Mesothelial cell of epicardium (in vitro differentiated cells): ENCODE data around the gene COQ10A. TPM values are rescaled to one million over a fixed set of nuclear protein-coding genes. Genes with fewer than 3 reads are reported as not detected.
A peak's percentile ranks its signal among the peaks of the same experiment; 100 is the strongest.

Experiments used
- DNase-seq, 2 experiments: peaks; one replicate each; pipeline ENCODE4 v3.0.0; 2021; ENCODE audit warnings: low spot score in 2 of 2; ENCODE audit not compliant: unreplicated experiment in 2 of 2
- H3K27ac Mint-ChIP-seq: 2 replicates; pipeline ENCODE4 v1.8.0; 2021; ENCODE audit warnings: mixed read lengths
- H3K27me3 Mint-ChIP-seq: 2 replicates; pipeline ENCODE4 v1.8.0; 2021; ENCODE audit warnings: low read depth, mixed read lengths
- H3K36me3 Mint-ChIP-seq: 2 replicates; pipeline ENCODE4 v1.8.0; 2021; ENCODE audit warnings: mixed read lengths
- H3K4me1 Mint-ChIP-seq: 2 replicates; pipeline ENCODE4 v1.8.0; 2021; ENCODE audit warnings: mixed read lengths
- H3K4me3 Mint-ChIP-seq: 2 replicates; pipeline ENCODE4 v1.8.0; 2021; ENCODE audit warnings: mild to moderate bottlenecking, moderate library complexity, mixed read lengths
- H3K9me3 Mint-ChIP-seq: 2 replicates; pipeline ENCODE4 v1.8.0; 2021; ENCODE audit warnings: mixed read lengths
- total RNA-seq: library from RNA; stranded (reverse); gene quantifications from 3 replicates; pipeline ENCODE4 v1.2.1, GENCODE V29; 2021
- TF ChIP-seq, protein P1 (sequence below): fragments of 200-600 bp; sonication (generic); IDR thresholded peaks from one replicate; pipeline ENCODE4 v1.5.0; 2021; ENCODE audit warnings: antibody characterized with exemption; ENCODE audit not compliant: unreplicated experiment

The COQ10A gene
- total RNA-seq, 1 donor from 2014 or later, result 15.3 TPM

DNA sequence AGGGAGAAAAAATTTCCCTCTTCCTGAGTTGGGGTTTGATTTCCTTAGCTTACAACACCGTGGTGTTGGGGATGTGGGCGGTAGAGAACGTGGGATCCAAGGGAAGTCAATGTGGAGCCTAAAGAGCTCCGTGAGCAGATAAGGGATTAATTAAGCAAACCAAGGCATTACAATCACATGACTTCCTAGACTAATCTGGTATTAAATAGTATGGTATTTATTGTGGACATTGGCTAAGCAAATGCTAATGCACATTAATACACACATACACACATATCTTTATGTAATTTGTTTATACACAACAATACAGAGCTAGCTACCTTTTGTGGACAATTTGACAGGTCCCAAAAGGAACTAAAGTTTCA, 44.2 kb upstream of the COQ10A start:
- H3K4me3 Mint-ChIP-seq, result peak overlapping the region; percentile 93
- no peaks in the 10 kb centered on the region for H3K9me3 Mint-ChIP-seq
- peaks cover 4% of the 10 kb centered on the region for H3K36me3 Mint-ChIP-seq
- H3K4me1 Mint-ChIP-seq, result peaks cover 33% of the 10 kb centered on the region
- H3K27me3 Mint-ChIP-seq, result no peaks in the 10 kb centered on the region
- no peak for DNase-seq
- H3K27ac Mint-ChIP-seq, result peak overlapping the region; percentile 99
- TF ChIP-seq, protein P1, sequence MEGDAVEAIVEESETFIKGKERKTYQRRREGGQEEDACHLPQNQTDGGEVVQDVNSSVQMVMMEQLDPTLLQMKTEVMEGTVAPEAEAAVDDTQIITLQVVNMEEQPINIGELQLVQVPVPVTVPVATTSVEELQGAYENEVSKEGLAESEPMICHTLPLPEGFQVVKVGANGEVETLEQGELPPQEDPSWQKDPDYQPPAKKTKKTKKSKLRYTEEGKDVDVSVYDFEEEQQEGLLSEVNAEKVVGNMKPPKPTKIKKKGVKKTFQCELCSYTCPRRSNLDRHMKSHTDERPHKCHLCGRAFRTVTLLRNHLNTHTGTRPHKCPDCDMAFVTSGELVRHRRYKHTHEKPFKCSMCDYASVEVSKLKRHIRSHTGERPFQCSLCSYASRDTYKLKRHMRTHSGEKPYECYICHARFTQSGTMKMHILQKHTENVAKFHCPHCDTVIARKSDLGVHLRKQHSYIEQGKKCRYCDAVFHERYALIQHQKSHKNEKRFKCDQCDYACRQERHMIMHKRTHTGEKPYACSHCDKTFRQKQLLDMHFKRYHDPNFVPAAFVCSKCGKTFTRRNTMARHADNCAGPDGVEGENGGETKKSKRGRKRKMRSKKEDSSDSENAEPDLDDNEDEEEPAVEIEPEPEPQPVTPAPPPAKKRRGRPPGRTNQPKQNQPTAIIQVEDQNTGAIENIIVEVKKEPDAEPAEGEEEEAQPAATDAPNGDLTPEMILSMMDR, result no peak

DNA sequence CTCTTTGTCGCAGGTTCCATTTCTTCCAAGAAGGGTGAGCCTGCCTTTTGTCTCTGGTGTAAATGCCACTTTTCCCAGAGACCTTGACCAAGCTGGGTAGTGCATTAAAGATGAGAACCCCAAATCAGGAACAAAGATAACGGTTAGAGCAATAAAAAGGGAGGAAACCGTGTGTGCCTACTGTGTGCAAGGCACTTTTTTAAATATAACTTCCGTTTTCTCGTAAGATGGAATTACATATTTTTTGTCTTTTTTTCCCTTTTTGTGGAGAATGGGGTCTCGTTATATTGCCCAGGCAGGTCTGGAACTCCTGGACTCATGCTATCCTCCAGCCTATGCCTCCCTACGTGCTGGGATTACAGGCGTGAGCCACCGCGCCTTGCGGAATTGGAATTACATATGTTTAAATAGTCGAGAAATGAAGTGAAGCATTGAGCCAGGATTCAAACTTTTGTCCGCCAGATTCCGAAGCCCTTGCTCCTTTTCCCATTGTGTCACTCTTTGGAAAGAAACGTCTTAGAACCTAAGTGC, 43.1 kb upstream of the COQ10A start:
- Mint-ChIP-seq H3K36me3 (peaks cover 4% of the 10 kb centered on the region), H3K27me3 (no peaks in the 10 kb centered on the region), H3K9me3 (no peaks in the 10 kb centered on the region), H3K27ac (peak overlapping the region; percentile 95), H3K4me3 (peak overlapping the region; percentile 77), H3K4me1 (peaks cover 33% of the 10 kb centered on the region)
- DNase-seq, result no peak
- TF ChIP-seq, protein P1, result no peak

DNA sequence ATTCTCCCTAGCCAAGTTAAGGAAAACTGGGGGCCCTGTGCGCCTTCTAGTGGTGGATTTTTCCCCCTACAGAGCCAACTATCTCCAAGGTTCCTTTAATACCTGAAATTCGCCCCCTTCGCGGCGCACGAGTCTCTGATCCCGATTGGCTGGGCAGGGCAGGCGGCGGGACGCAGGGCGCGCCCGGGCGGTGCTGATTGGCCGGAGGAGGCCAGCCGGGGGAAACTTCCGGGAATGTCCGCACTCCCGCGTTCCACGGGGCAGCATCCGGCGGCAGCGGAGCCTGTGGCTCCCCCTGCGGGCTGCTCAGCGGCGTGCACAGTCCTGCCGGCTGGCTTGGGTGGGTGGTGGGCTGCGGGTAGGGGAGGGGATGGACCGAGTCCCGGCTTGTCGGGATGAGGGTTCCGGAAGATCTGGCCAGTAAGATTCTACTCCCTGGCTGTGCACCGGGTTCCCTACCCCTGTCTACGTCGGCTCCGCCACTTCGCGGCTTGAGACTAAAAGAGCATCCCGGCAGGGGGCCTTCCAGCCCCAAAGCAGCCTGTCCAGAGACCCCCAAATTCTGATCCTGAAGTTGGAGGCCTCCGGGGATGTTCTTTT, 42.5 kb upstream of the COQ10A start, which contains the start of gene NABP2:
Gene NABP2, plus strand, starts transcription at position 241 of the 600 bp plus-strand sequence. CDS start 515 bp downstream, outside the sequence.
- H3K36me3 Mint-ChIP-seq, result peaks cover 4% of the 10 kb centered on the region
- no peaks in the 10 kb centered on the region for H3K27me3 Mint-ChIP-seq
- peak within 1 kb of the TSS; percentile 95 for H3K27ac Mint-ChIP-seq
- H3K9me3 Mint-ChIP-seq, result no peaks in the 10 kb centered on the region
- TF ChIP-seq, protein P1, result peak; percentile 72
- peak within 1 kb of the TSS; percentile 77 for H3K4me3 Mint-ChIP-seq
- H3K4me1 Mint-ChIP-seq, result peaks cover 33% of the 10 kb centered on the region
- peak; percentile 96 to 97 for DNase-seq

DNA sequence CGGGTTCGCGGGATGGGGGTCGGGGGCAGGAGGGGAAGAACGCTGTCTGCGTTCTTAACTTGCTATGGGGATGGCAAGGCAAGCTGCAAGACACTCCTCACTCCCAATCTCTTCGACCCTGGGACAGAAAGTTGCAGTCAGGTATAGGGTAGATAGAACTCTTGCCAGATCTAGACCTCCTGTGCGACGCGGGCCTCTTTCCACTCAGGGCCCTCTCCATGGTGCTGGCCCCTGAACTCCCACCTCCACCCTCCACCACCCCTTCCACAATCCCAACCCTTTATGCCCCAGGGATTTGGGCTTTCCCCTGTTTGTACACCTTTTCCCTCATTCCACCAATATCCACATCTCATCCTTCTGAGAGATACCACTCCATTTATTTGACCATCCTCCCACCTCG, 41.8 kb upstream of the COQ10A start:
- TF ChIP-seq, protein P1, result no peak
- H3K36me3 Mint-ChIP-seq, result peaks cover 4% of the 10 kb centered on the region

DNA sequence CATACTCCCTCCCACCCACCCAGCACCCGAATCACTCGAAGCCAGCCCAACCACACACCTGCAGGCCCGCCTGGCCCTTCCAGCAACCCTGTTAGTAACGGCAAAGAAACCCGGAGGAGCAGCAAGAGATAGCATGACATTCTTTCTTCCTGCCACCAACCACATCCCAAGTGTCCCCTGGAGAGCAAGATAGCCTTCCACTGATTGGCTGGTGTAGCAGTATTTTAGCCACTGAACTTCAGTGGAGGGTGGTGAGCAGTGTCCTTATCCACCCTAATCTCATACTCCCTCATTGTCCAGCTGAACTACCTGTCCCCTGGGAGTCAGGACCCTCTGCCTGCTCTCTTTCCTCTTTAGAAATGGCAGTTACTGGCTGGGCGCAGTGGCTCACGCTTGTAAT, 37.7 kb upstream of the COQ10A start:
- Mint-ChIP-seq H3K9me3 (no peaks in the 10 kb centered on the region), H3K36me3 (peaks cover 4% of the 10 kb centered on the region), H3K4me3 (no peak overlapping the region), H3K27me3 (no peaks in the 10 kb centered on the region), H3K27ac (no peak overlapping the region), H3K4me1 (peaks cover 11% of the 10 kb centered on the region)
- TF ChIP-seq, protein P1, result no peak
- no peak for DNase-seq

More for the DNA sequence above, 41.8 kb upstream of the COQ10A start:
- DNase-seq, result no peak
- Mint-ChIP-seq H3K4me1 (peaks cover 32% of the 10 kb centered on the region), H3K9me3 (no peaks in the 10 kb centered on the region), H3K27ac (peak overlapping the region; percentile 72), H3K4me3 (peak overlapping the region; percentile 77), H3K27me3 (no peaks in the 10 kb centered on the region)
